Colon (tissue), 2 donors: ENCODE results near the gene ERP44.

Experiments
- FAIRE-seq: peaks from 2 replicates; lab custom pipeline; 2012; peaks lifted over from hg19 to GRCh38; lab: Jason Lieb, UNC
- donor health status: control.
- donor health status: control.

ERP44 gene

GRCh38 chr9:99936947-99937587, 161.7 kb downstream of the ERP44 start:
- FAIRE-seq = no peak

- no peak for FAIRE-seq
Measured at GRCh38 chr9:99931155-99931840, 167.5 kb downstream of the ERP44 start.

GRCh38 chr9:99929652-99930051, 169.1 kb downstream of the ERP44 start:
- no peak for FAIRE-seq
